ENCODE data around the gene ARHGEF37. TPM values are rescaled to one million over a fixed set of nuclear protein-coding genes. Genes with fewer than 3 reads are reported as not detected.

The ARHGEF37 gene
- total RNA-seq, 2 experiments from 2014 or later = 1.4 TPM; not detected in 1

- no peak for DNase-seq (ENCODE audit: low spot score)
- Histone ChIP-seq H3K9me2 (ENCODE audit: insufficient read depth, low read length) (no peaks in the 10 kb centered on the region), H4K20me1 (ENCODE audit: insufficient read depth, low read length) (no peaks in the 10 kb centered on the region), H2AFZ (ENCODE audit: low read length) (no peak overlapping the region), H3K9me3 (ENCODE audit: low read length) (peaks cover 5% of the 10 kb centered on the region), H3K36me3 (ENCODE audit: insufficient read depth, low read length) (no peaks in the 10 kb centered on the region), H3K4me2 (ENCODE audit: low read length) (no peak overlapping the region), H3K4me3 (ENCODE audit: low read depth, low read length, poor library complexity, severe bottlenecking) (no peak overlapping the region), H3K27ac (ENCODE audit: low read depth, low read length, poor library complexity, severe bottlenecking) (no peak overlapping the region), H3K79me2 (ENCODE audit: insufficient read depth, low read depth, low read length) (no peaks in the 10 kb centered on the region), H3K4me1 (ENCODE audit: insufficient read depth, low read length, poor library complexity, severe bottlenecking) (no peaks in the 10 kb centered on the region)
- TF ChIP-seq CTCF (conservative IDR thresholded peaks at IDR 0.05; ENCODE audit: low read length) (no peak), EZH2phosphoT487 (IDR thresholded peaks at IDR 0.05; ENCODE audit: borderline replicate concordance, low read depth, low read length) (no peak)
- no TSS peak for BruUV-seq (replicated peaks)
- ChIA-PET POLR2A (no interaction called here), CTCF (ENCODE audit: unreplicated experiment) (no interaction called here)
- intact Hi-C loops (cut with micrococcal nuclease; ENCODE audit: unreplicated experiment) = no loop called here
Observed at GRCh38 chr5:149672701-149673476, 91.6 kb downstream of the ARHGEF37 start.

- ChIA-PET CTCF (ENCODE audit: unreplicated experiment) (no interaction called here), POLR2A (no interaction called here)
- Histone ChIP-seq H3K4me3 (ENCODE audit: low read depth, low read length, poor library complexity, severe bottlenecking) (no peak overlapping the region), H3K9me3 (ENCODE audit: low read length) (no peaks in the 10 kb centered on the region), H4K20me1 (ENCODE audit: insufficient read depth, low read length) (no peaks in the 10 kb centered on the region), H3K4me1 (ENCODE audit: insufficient read depth, low read length, poor library complexity, severe bottlenecking) (peaks cover under 1% of the 10 kb centered on the region), H3K27ac (ENCODE audit: low read depth, low read length, poor library complexity, severe bottlenecking) (no peak overlapping the region), H3K36me3 (ENCODE audit: insufficient read depth, low read length) (no peaks in the 10 kb centered on the region), H3K79me2 (ENCODE audit: insufficient read depth, low read depth, low read length) (no peaks in the 10 kb centered on the region), H3K9me2 (ENCODE audit: insufficient read depth, low read length) (no peaks in the 10 kb centered on the region), H2AFZ (ENCODE audit: low read length) (no peak overlapping the region), H3K4me2 (ENCODE audit: low read length) (no peak overlapping the region)
- intact Hi-C loops (cut with micrococcal nuclease; ENCODE audit: unreplicated experiment) = no loop called here
- BruUV-seq (replicated peaks) = no TSS peak
- no peak for DNase-seq (ENCODE audit: low spot score)
- TF ChIP-seq CTCF (conservative IDR thresholded peaks at IDR 0.05; ENCODE audit: low read length) = no peak
- no peak for TF ChIP-seq EZH2phosphoT487 (IDR thresholded peaks at IDR 0.05; ENCODE audit: borderline replicate concordance, low read depth, low read length)
Observed at GRCh38 chr5:149674686-149675085, 93.4 kb downstream of the ARHGEF37 start.

- H2AFZ ChIP-seq (ENCODE audit: low read length) = no peak overlapping the region
- intact Hi-C loops (cut with micrococcal nuclease; ENCODE audit: unreplicated experiment) = no loop called here
- ChIA-PET CTCF (ENCODE audit: unreplicated experiment) (no interaction called here), POLR2A (interaction anchor here (0.5 to 0.6 kb wide), 2 partner anchors 168 to 602 kb away, joined by 3 to 4 read pairs; no protein-coding TSS in a partner anchor)
- H4K20me1 ChIP-seq (ENCODE audit: insufficient read depth, low read length) = no peaks in the 10 kb centered on the region
- no peak overlapping the region for H3K4me2 ChIP-seq (ENCODE audit: low read length)
- no peaks in the 10 kb centered on the region for H3K9me2 ChIP-seq (ENCODE audit: insufficient read depth, low read length)
- no peaks in the 10 kb centered on the region for H3K79me2 ChIP-seq (ENCODE audit: insufficient read depth, low read depth, low read length)
- DNase-seq (ENCODE audit: low spot score) = no peak
- no peak overlapping the region for H3K27ac ChIP-seq (ENCODE audit: low read depth, low read length, poor library complexity, severe bottlenecking)
- no peaks in the 10 kb centered on the region for H3K9me3 ChIP-seq (ENCODE audit: low read length)
- TF ChIP-seq CTCF (conservative IDR thresholded peaks at IDR 0.05; ENCODE audit: low read length) (no peak), EZH2phosphoT487 (IDR thresholded peaks at IDR 0.05; ENCODE audit: borderline replicate concordance, low read depth, low read length) (no peak)
- H3K4me1 ChIP-seq (ENCODE audit: insufficient read depth, low read length, poor library complexity, severe bottlenecking) = peaks cover 11% of the 10 kb centered on the region
- H3K36me3 ChIP-seq (ENCODE audit: insufficient read depth, low read length) = no peaks in the 10 kb centered on the region
- H3K4me3 ChIP-seq (ENCODE audit: low read depth, low read length, poor library complexity, severe bottlenecking) = no peak overlapping the region
- BruUV-seq (replicated peaks) = no TSS peak
Observed at GRCh38 chr5:149675610-149676201, 94.4 kb downstream of the ARHGEF37 start.

Data from OCI-LY7 (cell line).